Right lobe of liver (tissue), 6 donors: ENCODE data around the gene NQO1. TPM values are rescaled to one million over a fixed set of nuclear protein-coding genes. Genes with fewer than 3 reads are reported as not detected.

Source experiments
- ATAC-seq, 4 donors: fragments of 200-7000 bp; cut with Tn5 transposase; one replicate each; pipeline ENCODE4 v1.9.1; 2020; ENCODE audit warnings: mild to moderate bottlenecking in 4 of 4, moderate library complexity in 4 of 4
- DNase-seq, 3 donors: peaks; one replicate each; pipeline ENCODE4 v3.0.0-alpha.2; 2020
- H3K27ac ChIP-seq, 3 donors: fragments of 200-600 bp; one replicate each; pipeline ENCODE4 v1.8.0; 2022
- H3K27me3 ChIP-seq, 2 donors: fragments of 200-600 bp; one replicate each; pipeline ENCODE4 v1.8.0; 2022
- H3K36me3 ChIP-seq, 4 donors: fragments of 200-600 bp; sonication (generic) in 1 of 4; one replicate each; pipeline versions ENCODE4 v1.5.1 to v1.8.0; 2017 to 2022; ENCODE audit warnings: control low read depth in 1 of 4
- H3K4me1 ChIP-seq, 4 donors: fragments of 200-600 bp; sonication (generic) in 1 of 4; one replicate each; pipeline versions ENCODE4 v1.5.1 to v1.8.0; 2017 to 2022; ENCODE audit warnings: control low read depth in 1 of 4
- H3K4me3 ChIP-seq, 3 donors: fragments of 200-600 bp; one replicate each; pipeline ENCODE4 v1.8.0; 2022
- H3K9me3 ChIP-seq, 4 donors: fragments of 200-600 bp; sonication (generic) in 1 of 4; one replicate each; pipeline versions ENCODE4 v1.5.1 to v1.8.0; 2017 to 2022; ENCODE audit warnings: control low read depth in 1 of 4
- CTCF ChIP-seq, 4 donors: fragments of 200-600 bp in 3 of 4; fragments of 450-650 bp in 1 of 4; IDR thresholded peaks; one replicate each; pipeline versions ENCODE4 v1.5.1 to v1.8.0; 2016 to 2022; ENCODE audit warnings: antibody characterized with exemption in 4 of 4, mild to moderate bottlenecking in 2 of 4
- POLR2A ChIP-seq: fragments of 450-650 bp; IDR thresholded peaks from one replicate; pipeline ENCODE4 v1.6.1; 2017; ENCODE audit warnings: antibody characterized with exemption, mild to moderate bottlenecking
- WGBS: methylation state at CpG from one replicate; pipeline ENCODE4 v1.1.6; 2018; ENCODE audit warnings: low coverage, low lambda C conversion rate; ENCODE audit not compliant: insufficient coverage; ENCODE audit errors: missing lambda C conversion rate; 5-methylcytosine and 5-hydroxymethylcytosine counted together
- intact Hi-C, 2 donors: fragments of 100-400 bp; cut with DNase I; formaldehyde crosslinking; loops; one replicate each; pipeline versions ENCODE4 v1.11.2 to v1.14.1; 2022
- total RNA-seq, 6 experiments: library from RNA; depleted of rRNA in 2 of 6; stranded (reverse); fragments of >200 nt in 2 of 6; fragmentation: NEBNext Ultra II Directional in 3 of 6; extraction: Animal tissue kit (Norgen Biotek cat#: 25700) in 3 of 6; gene quantifications; one replicate each; pipeline versions ENCODE4 v1.1.0 to v1.2.4, GENCODE V29; 2016 to 2023
- donor health status: DM: no; HTN: yes; CAD: no.
- donor health status: DM: no; HTN: no; CAD: no.
- donor health status: DM: no; HTN: no; CAD: no.
- donor health status: DM: no; HTN: yes; CAD: no.
- donor health status: DM: no; HTN: yes; CAD: no.

NQO1 gene
- total RNA-seq, 6 experiments from 2014 or later: 1.5 to 26.6 (median 8.5) TPM

GRCh38 chr16:69720822-69721430 lies 5.4 kb downstream of the NQO1 start:
- WGBS: 83% methylated on average over 5 of the region's 10 CpGs
- H3K4me3 ChIP-seq: no peak overlapping the region
- no peaks in the 10 kb centered on the region for H3K27me3 ChIP-seq
- intact Hi-C loops: no loop called here
- H3K4me1 ChIP-seq: no peaks in the 10 kb centered on the region
- no peaks in the 10 kb centered on the region for H3K36me3 ChIP-seq
- no peak for DNase-seq
- TF ChIP-seq POLR2A: no peak
- TF ChIP-seq CTCF (IDR thresholded peaks at IDR 0.05): no peak
- no peaks in the 10 kb centered on the region for H3K9me3 ChIP-seq
- ATAC-seq: no peak
- H3K27ac ChIP-seq: no peak overlapping the region

GRCh38 chr16:69718111-69718764 lies 8.1 kb downstream of the NQO1 start:
- intact Hi-C loops: no loop called here

GRCh38 chr16:69717066-69717465 lies 9.3 kb downstream of the NQO1 start:
- H3K27ac ChIP-seq: no peak overlapping the region
- no peak for DNase-seq

More at GRCh38 chr16:69718111-69718764, 8.1 kb downstream of the NQO1 start:
- no peaks in the 10 kb centered on the region for H3K9me3 ChIP-seq
- 93% methylated on average over 6 of the region's 10 CpGs for WGBS
- peaks cover 0 to 2% (median 0%) of the 10 kb centered on the region in 4 donors for H3K36me3 ChIP-seq
- DNase-seq (no peak), ATAC-seq (no peak)
- peaks cover 0 to 11% (median 0%) of the 10 kb centered on the region in 4 donors for H3K4me1 ChIP-seq
- TF ChIP-seq CTCF (IDR thresholded peaks at IDR 0.05) (no peak), POLR2A (no peak)
- no peak overlapping the region for H3K4me3 ChIP-seq
- no peak overlapping the region for H3K27ac ChIP-seq
- H3K27me3 ChIP-seq: no peaks in the 10 kb centered on the region

GRCh38 chr16:69712914-69713581 lies 13.3 kb downstream of the NQO1 start:
- no peak overlapping the region for H3K4me3 ChIP-seq
- ATAC-seq (no peak), DNase-seq (no peak)
- H3K27me3 ChIP-seq: no peaks in the 10 kb centered on the region
- no peak for TF ChIP-seq CTCF (IDR thresholded peaks at IDR 0.05)
- TF ChIP-seq POLR2A: no peak
- 95% methylated on average over 3 of the region's 9 CpGs for WGBS
- no peak overlapping the region for H3K27ac ChIP-seq
- no peaks in the 10 kb centered on the region for H3K9me3 ChIP-seq
- intact Hi-C loops: no loop called here
- H3K36me3 ChIP-seq: peaks cover 0 to 4% (median 0%) of the 10 kb centered on the region in 4 donors
- H3K4me1 ChIP-seq: peaks cover 0 to 11% (median 0%) of the 10 kb centered on the region in 4 donors

More at GRCh38 chr16:69717066-69717465, 9.3 kb downstream of the NQO1 start:
- Histone ChIP-seq H3K4me1 (peaks cover 0 to 11% (median 0%) of the 10 kb centered on the region in 4 donors), H3K27me3 (no peaks in the 10 kb centered on the region), H3K9me3 (no peaks in the 10 kb centered on the region), H3K36me3 (peaks cover 0 to 4% (median 0%) of the 10 kb centered on the region in 4 donors), H3K4me3 (no peak overlapping the region)
- WGBS: 80% methylated on average over 2 of the region's 6 CpGs
- ATAC-seq: no peak
- TF ChIP-seq POLR2A: no peak
- no peak for TF ChIP-seq CTCF (IDR thresholded peaks at IDR 0.05)
- intact Hi-C loops: no loop called here
